Activated CD4-positive, alpha-beta T cell treated with anti-CD3 and anti-CD28 coated beads for 1 hour (primary cell): ENCODE results near the gene ATP6V0B.

Experiments used
- DNase-seq: peaks from one replicate; pipeline ENCODE4 v3.0.0-alpha.2; 2020

ATP6V0B gene

DNA sequence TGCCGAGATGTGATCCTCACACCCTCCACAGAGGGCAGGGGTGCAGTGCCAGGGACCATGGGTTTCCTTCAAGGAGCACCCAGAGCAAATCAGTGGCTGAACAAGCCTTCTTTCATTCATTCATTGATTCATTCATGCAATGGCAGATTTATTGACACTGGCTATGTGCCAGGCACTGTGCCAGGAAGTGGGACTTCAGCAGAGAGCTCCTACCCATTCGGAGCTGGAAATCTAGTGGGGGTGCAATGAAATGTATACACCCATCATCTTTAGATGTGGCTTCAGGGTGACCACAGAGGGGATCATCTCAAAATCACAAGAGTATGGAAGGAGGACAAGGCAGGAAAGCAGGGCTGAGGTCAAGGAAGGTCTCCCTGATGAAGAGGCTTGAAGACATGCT lies 37.6 kb downstream of the ATP6V0B start:
- DNase-seq = no peak

DNA sequence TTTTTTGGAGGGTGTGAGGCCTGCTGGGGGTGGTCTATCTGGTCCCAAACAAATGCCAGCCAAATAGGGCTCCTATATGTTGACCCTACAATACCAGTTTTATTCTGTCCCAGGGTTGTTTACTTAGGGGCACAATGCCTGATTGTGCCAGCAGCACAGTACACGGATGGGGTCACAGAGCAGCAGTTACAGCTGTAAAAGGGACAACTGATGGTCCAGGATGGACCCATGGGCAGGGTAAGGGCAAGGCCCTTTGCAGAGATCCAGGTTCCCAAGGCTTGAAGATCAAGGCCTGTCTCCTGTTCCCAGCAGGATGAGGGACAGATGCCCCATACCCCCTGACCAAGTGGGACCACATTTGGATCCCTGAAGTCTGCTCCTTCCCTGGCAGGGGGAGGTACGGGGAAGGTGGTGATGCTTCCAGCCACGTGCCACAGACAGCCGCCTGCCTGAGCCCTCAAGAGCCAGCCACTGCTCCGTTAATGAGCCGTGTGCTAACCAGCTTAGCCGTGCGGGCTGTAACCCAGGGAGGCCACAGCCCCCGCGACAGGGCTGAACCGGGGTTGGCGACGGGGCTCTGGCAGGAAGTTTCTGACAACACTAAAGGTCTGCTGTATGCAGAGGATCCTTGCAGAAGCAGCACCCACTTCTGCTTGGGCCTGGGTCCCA lies 38.3 kb downstream of the ATP6V0B start:
- no peak for DNase-seq

DNA sequence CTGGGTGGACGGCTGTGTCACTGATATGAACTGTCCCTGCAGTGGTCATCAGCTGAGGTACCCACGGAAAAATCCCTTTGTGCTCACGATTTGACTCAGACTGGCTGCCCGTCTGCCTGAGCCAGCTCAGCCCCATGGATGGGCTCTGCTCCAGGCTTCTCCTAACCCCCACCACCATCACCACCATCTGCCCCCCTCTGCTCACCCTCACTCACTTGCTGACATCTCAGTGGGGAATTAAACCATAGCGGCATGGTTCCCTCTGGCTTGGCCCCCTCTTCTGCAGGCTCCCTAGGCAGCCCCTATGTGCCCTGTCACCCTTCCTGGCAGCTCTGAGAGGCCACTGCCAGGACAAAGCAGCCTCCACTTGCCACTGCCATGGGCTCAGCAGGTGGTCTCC lies 39.2 kb downstream of the ATP6V0B start:
- no peak for DNase-seq

DNA sequence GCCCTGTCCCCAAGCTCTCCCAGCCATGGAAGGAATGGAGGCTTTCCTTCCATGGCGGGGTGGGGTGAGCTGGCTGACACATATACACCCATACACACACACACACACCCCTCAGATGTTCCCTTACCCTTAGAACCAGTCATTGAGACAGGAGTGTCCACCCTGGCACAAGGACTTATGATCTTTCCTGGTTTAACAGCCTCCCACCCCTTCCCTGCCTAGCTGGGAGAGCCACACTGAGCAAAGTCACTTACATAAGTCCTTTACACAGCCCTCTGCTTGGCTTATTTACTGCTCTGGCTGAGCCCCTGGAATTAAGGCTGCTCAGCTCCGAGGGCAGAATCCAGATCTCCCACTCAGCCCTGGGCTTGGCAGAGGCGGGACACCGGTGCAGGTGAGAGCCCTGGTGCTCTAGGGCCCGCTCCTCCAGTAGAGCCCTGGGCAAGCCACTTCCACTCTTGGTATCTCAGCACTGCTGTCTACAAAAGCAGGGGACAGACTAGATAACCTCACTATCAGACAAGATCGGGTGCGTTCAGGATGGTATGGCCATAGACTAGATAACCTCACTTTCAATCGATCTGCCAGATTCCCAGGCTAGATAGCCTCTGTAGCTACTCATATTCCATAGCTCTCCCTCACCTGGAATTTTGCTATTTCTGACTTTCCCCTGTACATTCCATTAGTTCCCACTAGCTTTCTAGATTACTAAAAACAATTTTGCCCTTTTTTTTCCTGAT lies 39.8 kb downstream of the ATP6V0B start:
- no peak for DNase-seq

DNA sequence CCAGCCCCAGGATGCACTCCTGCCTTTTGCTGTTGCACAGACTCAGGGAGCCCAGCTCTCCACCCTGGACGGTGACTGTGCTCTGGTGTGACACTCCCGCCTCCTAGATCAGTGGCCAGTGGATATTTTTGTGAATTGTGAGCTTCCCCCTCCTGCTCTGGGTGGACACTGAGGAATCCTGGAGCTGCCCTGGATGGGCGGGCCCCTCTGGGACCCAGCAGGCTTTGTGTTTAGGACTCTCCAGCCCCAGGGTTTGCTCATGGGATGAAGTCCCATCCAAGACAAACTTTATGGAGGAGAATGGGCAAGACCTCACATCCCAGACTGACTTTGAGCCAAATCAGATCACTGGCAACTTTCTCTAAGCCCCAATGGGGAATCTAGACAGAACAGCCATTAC lies 40.4 kb downstream of the ATP6V0B start:
- DNase-seq = no peak

DNA sequence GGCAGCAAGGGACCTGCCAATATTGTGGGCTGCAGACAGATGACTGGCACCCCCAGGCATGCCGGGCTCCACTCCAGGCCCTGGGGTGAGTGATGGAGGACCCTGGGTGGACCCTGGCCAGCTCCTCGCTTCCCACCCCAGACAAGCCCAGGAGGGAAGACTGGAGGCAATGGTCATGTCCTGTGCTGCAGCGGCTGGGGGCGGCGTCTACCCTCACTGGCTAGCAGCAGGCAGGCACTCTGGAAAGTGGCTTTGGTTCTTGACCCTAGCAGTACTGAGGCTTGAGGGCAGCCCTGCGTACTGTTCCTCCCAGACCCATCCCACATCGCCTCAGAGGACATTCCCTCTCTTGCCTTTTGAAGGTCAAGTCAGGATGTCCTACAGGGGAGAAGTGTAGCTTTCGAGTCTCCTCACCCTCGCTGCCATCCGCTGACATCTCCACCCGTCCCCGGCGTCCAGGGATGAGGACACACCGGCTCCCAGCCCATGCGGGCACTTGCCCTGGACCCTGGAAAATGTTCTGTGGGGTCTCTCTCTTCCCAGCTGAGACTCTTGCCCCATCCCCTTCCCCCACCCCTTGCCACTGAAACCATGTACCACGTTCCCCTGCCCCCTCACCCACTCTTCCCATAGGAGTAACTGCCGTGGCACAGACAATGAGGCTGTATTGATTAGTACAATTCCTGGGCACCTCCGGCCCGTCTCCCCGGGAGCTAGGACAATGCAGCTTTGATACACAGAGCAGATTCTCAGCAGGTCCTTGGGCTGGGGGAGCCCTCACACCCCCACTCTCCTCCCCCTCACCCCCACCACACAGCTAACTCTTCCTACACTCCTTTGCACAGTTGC lies 41.5 kb downstream of the ATP6V0B start:
- no peak for DNase-seq

DNA sequence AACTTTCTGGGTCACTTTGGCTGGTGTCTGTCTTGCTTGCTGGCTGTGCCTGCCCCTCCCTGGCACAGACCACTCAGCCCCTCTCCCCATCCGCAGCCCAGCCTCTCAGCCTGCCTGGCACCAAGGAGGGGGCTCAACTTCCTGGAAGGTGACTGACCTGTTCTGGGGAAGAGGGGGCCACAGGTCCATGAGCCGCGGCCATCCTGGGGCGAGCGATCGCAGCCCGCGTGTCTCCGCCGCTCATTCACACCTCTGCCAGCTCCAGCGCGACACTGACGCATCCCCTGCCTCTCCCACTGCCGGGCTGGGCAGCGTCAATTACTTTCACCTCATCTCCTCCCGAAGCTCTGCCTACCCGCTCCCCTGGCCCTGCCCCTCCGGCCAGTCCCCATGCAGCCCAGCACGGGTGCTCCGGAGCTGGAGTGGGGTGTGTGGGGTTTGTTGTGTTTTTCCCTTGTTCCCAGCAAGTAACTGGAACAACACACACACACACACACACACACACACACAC lies 42.2 kb downstream of the ATP6V0B start:
- no peak for DNase-seq

DNA sequence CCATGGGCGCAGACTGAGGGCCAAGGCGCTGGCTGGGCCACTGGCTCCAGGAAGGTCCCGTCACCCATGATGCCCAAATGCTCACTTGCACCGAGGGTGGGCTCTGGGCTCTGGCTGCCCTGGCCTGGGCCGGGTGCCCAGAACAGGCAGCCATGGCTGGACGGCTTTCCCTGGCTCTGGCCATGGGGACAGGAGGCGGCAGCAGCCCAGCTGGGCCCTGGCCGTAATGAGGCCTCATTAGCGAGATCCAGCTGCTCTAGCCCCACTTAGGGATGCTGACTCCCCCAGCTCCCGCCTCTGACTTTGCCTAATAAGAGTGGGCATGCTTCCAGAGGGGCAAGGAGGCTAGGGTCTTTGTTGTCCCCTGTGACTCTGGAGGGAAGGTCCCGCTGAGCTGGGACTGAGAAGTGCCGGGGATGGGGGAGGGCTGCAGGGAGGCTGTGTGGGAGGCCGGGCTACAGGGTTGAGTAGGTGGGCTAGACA lies 44.7 kb downstream of the ATP6V0B start:
- DNase-seq = no peak

DNA sequence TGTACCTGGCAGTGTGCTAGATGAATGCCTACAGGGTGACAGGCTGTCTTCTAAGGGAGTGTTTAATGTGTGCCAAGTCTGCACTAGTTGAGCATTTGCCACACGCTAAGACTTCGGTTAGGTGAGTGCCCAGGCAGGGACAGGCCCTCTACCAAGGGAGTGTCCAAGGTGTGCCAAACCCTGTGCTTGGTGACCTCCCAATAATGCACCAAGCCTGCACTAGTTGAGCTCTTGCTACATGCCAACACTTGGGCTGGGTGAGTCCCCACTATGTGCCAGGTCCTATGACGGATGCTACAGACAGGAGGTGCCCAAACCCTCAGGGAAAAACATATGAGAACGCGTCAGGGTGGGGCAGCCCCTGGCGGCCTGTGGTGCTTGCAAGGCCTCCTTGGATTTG lies 45.7 kb downstream of the ATP6V0B start:
- no peak for DNase-seq

DNA sequence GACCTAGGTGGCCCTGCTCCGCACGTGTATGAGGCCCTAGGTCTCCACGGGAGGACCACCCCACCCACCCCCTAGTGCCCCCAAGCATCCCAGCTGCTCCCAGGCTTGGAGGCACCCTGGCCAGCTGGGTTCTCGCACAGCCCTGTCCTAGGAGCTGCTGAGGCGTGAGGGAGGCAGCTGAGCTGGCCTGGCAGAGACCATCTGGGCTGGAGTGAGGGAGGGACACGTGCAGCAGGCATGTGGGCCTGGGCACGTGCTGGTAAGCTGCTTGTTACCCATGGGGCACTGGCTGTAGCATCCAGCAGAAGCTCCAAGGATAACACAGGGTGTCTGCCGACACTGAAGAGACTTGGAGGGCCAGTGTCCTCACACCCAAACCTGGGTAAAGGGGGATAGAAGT lies 46.4 kb downstream of the ATP6V0B start:
- no peak for DNase-seq

DNA sequence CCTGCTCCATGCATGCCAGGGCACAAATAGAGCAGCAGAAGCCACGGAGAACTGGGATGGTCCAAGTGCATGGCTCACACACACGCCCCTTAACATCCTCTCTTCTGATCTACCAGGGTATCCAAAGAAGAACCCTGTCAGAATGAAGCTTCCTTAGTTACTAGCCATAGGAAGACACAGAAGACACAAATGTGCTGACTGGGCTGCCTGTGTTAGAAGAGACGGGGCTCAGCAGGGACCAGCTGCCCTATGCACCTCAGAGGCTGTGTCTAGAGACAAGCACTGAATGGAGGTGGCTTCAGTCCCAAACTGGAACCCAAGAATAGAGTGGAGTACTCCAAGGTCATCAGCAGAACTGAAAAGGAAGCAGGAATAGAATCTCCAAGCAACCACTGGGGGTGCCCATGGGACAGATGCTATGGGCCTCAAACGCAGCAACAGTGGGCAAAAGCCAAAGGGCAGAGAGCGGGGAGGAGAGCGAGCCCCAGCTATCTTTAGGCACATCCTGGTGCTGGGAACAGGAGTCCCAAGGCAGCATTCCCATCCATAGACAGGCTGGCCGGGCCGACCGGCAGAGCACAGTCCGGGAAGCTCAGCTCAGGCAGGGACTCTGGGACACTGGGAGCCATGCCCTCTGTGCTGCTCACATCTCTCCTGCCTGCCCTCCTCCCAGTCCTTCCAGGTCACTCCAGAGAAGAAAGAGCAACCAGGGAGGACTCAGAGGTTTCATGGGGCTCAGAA lies 47.0 kb downstream of the ATP6V0B start:
- no peak for DNase-seq

DNA sequence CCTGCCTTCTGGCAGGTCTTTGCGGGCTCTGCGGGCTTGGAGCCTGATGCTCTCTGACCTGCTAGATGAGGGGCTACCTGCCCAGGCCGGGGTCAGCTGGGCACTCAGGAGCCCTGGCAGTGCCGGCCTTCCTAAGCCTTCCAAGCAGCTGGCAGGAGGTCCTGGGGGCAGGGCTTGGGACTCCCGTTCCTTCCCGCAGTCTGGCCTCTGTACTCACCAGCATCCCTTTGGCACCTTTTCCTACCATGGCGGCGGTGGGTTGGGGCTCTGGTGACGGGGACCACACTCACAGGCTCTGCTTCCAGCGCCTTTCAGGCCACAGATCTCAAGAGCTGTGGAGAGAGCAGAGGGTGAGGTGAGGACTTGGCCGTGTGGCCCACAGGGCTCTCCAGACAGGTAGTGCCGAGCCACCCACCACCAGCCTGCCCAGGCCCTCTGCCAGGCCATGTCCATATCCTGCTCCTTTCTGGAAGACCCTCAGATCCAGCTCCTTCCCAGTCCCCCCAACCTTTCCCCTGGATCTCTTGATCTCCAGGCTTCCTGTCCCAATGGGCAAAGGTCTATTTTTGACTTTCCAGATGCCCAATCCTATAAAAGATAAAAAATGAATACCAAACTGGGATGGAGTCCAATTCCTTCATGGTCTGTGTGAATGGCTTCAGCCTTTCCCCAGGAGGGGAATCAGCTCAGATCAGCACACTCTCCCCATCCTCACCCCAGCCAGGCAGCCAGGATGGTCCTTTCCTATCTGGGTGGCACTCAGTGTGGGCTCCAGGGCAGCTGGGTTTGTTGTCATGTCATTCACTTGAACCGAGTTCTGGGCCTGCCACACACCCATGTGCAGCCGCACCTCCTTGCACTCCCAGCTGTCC lies 49.5 kb downstream of the ATP6V0B start:
- no peak for DNase-seq

DNA sequence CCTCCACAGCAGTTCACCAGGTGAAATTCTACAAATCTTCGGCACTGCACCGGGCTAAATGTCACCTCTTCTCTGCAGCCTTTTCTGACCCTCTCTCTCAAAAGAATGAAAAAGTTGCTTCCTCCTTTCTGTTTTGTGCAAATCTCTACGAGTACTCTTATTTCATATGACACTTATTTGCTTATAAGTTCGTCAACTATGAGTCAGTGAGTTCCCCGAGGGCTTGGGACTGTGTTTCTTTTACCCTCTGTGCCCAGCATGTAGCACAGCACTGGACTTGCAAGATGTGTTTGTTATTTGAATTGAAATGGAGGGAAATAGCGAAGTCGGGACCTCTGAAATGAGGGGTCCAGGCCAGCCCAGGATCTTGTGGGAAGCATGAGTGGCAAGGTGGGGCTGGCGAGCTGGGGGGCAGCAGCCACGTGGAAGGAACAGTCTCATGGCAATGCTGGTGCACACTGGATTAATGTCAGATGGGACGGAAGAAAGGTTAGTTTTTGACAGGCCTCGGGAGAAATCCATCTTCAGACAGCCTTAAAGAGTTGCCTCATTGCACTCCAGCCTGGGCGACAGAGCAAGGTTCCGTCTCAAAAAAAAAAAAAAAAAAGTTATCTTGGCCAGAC lies 50.3 kb downstream of the ATP6V0B start:
- no peak for DNase-seq

DNA sequence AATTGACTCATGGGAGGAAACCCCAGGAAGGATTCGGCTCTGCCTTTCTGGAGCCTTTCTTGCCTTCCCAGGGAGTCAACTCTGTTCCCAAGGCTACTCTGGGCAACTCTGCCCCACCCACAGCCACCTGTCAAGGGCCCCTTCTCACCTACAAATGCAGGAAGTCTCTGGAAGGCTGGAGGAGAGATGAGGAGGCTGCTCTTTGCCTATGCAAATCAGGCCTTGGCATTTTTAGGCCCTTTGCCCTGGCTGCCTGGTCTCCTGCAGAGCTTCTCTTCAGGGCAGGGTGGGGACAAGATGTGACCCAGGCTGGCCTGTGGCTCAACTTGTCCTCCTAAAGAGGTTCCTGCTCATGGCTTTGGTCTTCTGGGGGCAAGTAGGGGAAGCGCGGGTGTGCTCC lies 51.1 kb downstream of the ATP6V0B start:
- DNase-seq = no peak

DNA sequence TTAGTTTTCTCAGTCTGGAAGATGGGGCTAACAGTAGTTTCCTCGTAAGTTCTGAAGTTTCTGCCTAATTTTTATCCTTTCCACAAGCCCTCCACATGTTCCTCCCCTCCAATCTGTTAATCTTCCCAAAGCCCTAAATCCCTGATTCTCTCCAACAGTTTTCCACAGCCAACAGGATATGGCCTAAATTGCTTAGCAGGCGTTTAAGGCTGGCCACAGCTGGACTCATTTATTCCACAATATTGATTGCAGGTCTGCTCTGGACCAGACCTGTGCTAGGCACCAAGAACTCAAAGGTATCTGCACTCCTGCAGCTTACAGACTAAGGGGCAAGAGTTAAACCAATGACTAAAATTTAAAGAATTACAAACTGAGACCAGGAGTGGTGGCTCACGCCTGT lies 52.6 kb downstream of the ATP6V0B start:
- DNase-seq = no peak
